Measurements from ENCODE around the gene OPA3.
A peak's percentile ranks its signal among the peaks of the same experiment; 100 is the strongest.
"Not testable (repeated sequence)": the region's sequence is repeated elsewhere in the genome, so short reads cannot be mapped to it uniquely, and the experiment has no call there.

OPA3 gene

DNA sequence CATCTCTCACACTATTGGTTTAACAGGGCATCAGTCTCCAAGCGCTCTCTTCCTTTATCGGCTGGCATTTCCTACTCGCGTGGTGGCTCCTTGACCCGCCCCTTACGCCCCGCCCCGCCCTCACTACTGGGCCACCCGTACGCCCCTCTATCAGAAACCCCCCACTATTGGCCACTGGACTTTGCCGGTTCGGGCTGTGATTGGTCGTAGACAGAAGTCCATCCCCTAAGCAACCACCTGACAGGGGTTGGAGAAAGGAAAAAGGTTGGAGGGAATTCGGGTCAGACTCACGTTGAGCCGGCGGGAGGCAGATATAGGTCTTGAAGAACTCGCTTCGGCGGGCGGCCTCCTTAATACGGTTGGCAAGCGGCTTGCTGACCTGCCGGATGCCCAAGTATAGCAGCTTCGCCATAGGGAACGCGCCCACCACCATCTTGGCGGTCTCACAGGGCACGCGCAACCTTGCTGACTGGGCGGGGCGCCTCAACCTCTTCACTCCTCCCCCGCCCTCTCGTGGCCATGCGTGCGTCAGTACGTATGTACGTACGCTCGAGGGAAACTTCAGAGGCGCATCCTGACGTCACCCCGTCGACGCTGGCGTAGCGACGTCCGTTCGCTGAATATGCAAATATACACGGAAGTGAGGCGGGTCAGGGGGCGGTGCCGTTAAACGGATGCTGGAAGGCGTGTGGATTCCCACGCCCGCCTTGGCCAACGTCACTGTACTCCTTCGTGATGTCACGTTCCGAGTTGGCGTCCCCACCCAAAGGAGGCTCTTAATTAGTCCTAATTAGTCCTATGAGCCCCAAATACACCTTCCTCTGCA, at the start of gene OPA3:
OPA3 (minus strand) TSS at position 471 of the 826 bp plus-strand sequence; CDS start at position 433, 38 bp downstream.
- Histone ChIP-seq H3K27ac (ENCODE audit: low read depth, low read length) (peak within 1 kb of the TSS; percentile 92), H3K36me3 (ENCODE audit: control insufficient read depth in 5 of 5, insufficient read depth in 5 of 5, low read length in 5 of 5) (peaks cover 0 to 2% (median 0%) of the 10 kb centered on the region in 5 donors), H3K4me1 (ENCODE audit: control insufficient read depth in 5 of 5, insufficient read depth in 5 of 5, low read length in 5 of 5) (peaks cover 12 to 17% (median 13%) of the 10 kb centered on the region in 5 donors), H3K27me3 (ENCODE audit: control insufficient read depth in 5 of 5, insufficient read depth in 4 of 5, low read length in 5 of 5) (peaks cover 0 to 7% (median 0%) of the 10 kb centered on the region in 5 donors), H3K4me3 (ENCODE audit: low read depth in 1 of 5, low read length in 5 of 5) (peak within 1 kb of the TSS; percentile 76 to 97 (median 89)), H3K9ac (ENCODE audit: low read length in 5 of 5) (peak within 1 kb of the TSS; percentile 89 to 99 (median 94)), H3K9me3 (ENCODE audit: control insufficient read depth in 5 of 5, low read length in 5 of 5) (peaks cover 0 to 2% (median 0%) of the 10 kb centered on the region in 5 donors)

DNA sequence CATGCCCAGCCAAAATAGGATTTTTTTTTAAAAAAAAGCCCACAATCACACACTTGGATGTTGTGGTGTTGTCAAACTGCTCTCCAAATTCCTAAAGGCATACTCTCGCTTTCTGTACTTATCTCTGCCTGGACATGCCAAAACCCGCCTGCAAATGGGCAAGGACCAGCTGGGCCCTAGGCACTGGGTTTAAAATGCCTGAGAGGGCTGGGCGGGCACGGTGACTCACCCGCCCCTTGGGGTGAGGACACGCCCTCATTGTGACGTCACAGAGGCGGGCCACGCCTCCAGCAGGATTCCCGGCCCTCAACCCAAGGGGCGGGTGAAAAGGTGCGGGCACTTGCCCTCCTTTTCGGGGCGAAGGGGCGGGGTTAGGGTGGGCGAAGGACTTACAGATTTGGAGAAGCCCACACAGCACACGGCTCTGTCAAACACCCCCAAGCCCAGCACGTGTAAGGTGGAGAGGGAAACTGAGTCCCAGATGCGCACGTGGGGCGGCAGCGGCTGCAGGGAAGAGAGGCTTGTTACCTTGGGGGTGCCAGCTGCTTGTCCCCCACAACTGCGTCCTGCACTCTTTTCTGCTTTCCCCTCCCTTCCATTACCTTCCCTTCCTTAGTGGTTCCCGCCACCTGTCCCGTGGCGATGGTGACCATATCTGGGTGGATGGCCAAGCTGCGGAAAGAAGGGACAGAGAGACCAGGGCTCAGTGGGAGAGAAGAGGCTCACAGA, 48.0 kb upstream of the OPA3 start:
- Histone ChIP-seq H3K4me1 (ENCODE audit: control insufficient read depth in 5 of 5, insufficient read depth in 5 of 5, low read length in 5 of 5) (peaks cover 0 to 3% (median 0%) of the 10 kb centered on the region in 5 donors), H3K9ac (ENCODE audit: low read length in 5 of 5) (no peak overlapping the region), H3K4me3 (ENCODE audit: low read depth in 1 of 5, low read length in 5 of 5) (no peak overlapping the region), H3K27ac (ENCODE audit: low read depth, low read length) (no peak overlapping the region), H3K9me3 (ENCODE audit: control insufficient read depth in 5 of 5, low read length in 5 of 5) (no peaks in the 10 kb centered on the region), H3K36me3 (ENCODE audit: control insufficient read depth in 5 of 5, insufficient read depth in 5 of 5, low read length in 5 of 5) (peaks cover 0 to 19% (median 8%) of the 10 kb centered on the region in 5 donors), H3K27me3 (ENCODE audit: control insufficient read depth in 5 of 5, insufficient read depth in 4 of 5, low read length in 5 of 5) (no peaks in the 10 kb centered on the region)

DNA sequence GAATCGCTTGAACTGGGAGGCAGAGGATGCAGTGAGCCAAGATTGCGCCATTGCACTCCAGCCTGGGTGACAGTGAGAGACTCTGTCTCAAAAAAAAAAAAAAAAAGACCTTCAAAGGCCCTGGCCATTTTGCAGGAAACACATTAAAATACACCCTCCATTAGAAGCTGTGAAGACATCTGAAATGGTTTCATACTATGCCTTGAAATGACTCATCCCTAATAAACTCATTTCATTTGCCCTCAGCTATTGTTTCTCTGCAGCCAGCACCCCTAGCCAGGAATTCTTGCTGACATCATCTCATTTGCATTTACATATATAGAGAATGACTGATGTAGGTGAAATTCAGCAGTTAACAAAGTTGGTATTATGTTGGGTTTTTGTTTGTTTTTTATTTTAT, 45.9 kb upstream of the OPA3 start:
- Histone ChIP-seq H3K9ac (ENCODE audit: low read length in 5 of 5) (no peak overlapping the region), H3K9me3 (ENCODE audit: control insufficient read depth in 5 of 5, low read length in 5 of 5) (no peaks in the 10 kb centered on the region), H3K4me3 (ENCODE audit: low read depth in 1 of 5, low read length in 5 of 5) (no peak overlapping the region), H3K27ac (ENCODE audit: low read depth, low read length) (no peak overlapping the region), H3K27me3 (ENCODE audit: control insufficient read depth in 5 of 5, insufficient read depth in 4 of 5, low read length in 5 of 5) (no peaks in the 10 kb centered on the region), H3K4me1 (ENCODE audit: control insufficient read depth in 5 of 5, insufficient read depth in 5 of 5, low read length in 5 of 5) (peaks cover 0 to 3% (median 0%) of the 10 kb centered on the region in 5 donors), H3K36me3 (ENCODE audit: control insufficient read depth in 5 of 5, insufficient read depth in 5 of 5, low read length in 5 of 5) (peaks cover 0 to 37% (median 8%) of the 10 kb centered on the region in 5 donors)

DNA sequence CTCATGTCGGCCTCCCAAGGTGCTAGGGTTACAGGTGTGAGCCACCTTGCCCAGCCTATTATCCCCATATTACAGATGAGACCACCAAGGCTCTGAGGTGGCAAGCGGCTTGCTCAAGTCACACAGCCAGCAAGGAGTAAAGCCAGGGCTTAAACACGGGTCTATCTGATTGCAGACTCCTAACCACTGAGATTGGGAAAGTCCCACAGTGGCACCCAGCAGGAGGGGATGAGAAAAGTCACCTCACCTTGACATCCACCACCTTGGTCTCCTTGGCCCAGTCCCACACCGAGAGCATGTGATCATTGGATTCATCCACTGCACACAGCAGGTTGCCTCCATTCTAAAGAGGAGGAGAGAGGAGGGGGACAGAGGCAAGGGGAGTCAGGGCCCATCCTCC, 45.1 kb upstream of the OPA3 start:
- Histone ChIP-seq H3K36me3 (ENCODE audit: control insufficient read depth in 5 of 5, insufficient read depth in 5 of 5, low read length in 5 of 5) (peaks cover 0 to 40% (median 9%) of the 10 kb centered on the region in 5 donors), H3K9ac (ENCODE audit: low read length in 5 of 5) (no peak overlapping the region), H3K4me1 (ENCODE audit: control insufficient read depth in 5 of 5, insufficient read depth in 5 of 5, low read length in 5 of 5) (peaks cover 0 to 3% (median 0%) of the 10 kb centered on the region in 5 donors), H3K4me3 (ENCODE audit: low read depth in 1 of 5, low read length in 5 of 5) (no peak overlapping the region), H3K9me3 (ENCODE audit: control insufficient read depth in 5 of 5, low read length in 5 of 5) (no peaks in the 10 kb centered on the region), H3K27me3 (ENCODE audit: control insufficient read depth in 5 of 5, insufficient read depth in 4 of 5, low read length in 5 of 5) (no peaks in the 10 kb centered on the region), H3K27ac (ENCODE audit: low read depth, low read length) (no peak overlapping the region)

DNA sequence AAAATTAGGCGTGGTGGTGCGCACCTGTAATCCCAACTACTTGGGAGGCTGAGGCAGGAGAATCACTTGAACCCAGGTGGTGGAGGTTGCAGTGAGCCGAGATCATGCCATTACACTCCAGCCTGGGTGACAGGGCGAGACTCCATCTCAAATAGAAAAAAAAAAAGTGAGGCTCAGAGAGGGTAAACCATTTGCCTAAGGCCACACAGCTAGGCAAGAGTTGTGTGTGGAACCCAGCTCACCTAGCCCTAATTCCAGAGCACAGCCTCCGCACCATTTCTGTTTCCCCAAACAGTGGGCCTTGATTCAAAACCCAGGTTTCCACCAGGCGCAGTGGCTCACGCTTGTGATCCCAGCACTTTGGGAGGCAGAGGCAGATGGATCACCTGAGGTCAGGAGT, 43.6 kb upstream of the OPA3 start:
- not testable (repeated sequence) for H3K9ac ChIP-seq (ENCODE audit: low read length in 5 of 5); H3K9me3 ChIP-seq (ENCODE audit: control insufficient read depth in 5 of 5, low read length in 5 of 5); H3K27ac ChIP-seq (ENCODE audit: low read depth, low read length); H3K27me3 ChIP-seq (ENCODE audit: control insufficient read depth in 5 of 5, insufficient read depth in 4 of 5, low read length in 5 of 5); H3K4me1 ChIP-seq (ENCODE audit: control insufficient read depth in 5 of 5, insufficient read depth in 5 of 5, low read length in 5 of 5); H3K4me3 ChIP-seq (ENCODE audit: low read depth in 1 of 5, low read length in 5 of 5)
- peaks cover 5 to 49% (median 15%) of the 10 kb centered on the region in 5 donors for H3K36me3 ChIP-seq (ENCODE audit: control insufficient read depth in 5 of 5, insufficient read depth in 5 of 5, low read length in 5 of 5)

DNA sequence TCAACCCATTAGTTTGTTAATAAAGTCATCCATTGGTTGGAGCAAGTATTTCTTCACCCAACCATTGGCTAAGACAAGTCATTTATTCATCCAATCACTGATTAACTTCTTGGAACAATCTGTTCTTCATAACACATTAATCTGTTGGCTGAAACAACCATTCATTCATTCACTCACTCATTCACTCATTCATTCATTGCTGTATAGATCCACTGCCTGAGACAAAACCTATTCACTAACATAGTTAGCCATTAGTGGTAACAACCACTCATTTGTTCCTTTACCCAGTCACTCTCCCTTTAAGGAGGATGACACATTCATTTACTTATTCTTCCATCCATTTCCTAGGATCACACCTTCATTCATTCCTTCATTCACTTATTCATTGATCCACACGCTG, 39.4 kb upstream of the OPA3 start:
- H3K36me3 ChIP-seq (ENCODE audit: control insufficient read depth in 5 of 5, insufficient read depth in 5 of 5, low read length in 5 of 5), result peaks cover 5 to 75% (median 36%) of the 10 kb centered on the region in 5 donors
- no peak overlapping the region for H3K4me3 ChIP-seq (ENCODE audit: low read depth in 1 of 5, low read length in 5 of 5)
- no peaks in the 10 kb centered on the region for H3K4me1 ChIP-seq (ENCODE audit: control insufficient read depth in 5 of 5, insufficient read depth in 5 of 5, low read length in 5 of 5)
- no peaks in the 10 kb centered on the region for H3K9me3 ChIP-seq (ENCODE audit: control insufficient read depth in 5 of 5, low read length in 5 of 5)
- no peak overlapping the region for H3K27ac ChIP-seq (ENCODE audit: low read depth, low read length)
- H3K27me3 ChIP-seq (ENCODE audit: control insufficient read depth in 5 of 5, insufficient read depth in 4 of 5, low read length in 5 of 5), result no peaks in the 10 kb centered on the region
- H3K9ac ChIP-seq (ENCODE audit: low read length in 5 of 5), result no peak overlapping the region

DNA sequence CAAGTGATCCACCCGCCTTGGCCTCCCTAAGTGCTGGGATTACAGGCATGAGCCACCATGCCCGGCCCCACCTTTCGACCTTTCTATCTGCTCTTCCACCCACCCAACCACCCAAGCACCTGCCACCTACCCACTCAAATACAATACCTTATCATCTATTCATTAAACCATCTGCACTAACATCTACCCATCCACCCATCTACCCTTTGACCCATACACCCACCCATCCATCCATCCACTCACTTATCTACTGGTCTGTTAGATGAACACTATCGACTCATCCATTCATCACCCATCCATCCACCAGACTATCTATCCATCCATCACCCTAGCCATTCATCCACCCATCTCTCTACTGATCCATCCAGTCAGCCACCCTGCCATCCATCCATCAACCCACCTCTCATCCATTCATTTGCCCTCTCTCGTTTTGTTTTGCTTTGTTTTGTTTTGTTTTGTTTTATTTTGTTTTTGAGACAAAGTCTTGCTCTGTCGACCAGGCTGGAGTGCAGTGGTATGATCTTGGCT, 37.4 kb upstream of the OPA3 start:
- Histone ChIP-seq H3K4me3 (ENCODE audit: low read depth in 1 of 5, low read length in 5 of 5) (no peak overlapping the region), H3K27me3 (ENCODE audit: control insufficient read depth in 5 of 5, insufficient read depth in 4 of 5, low read length in 5 of 5) (no peaks in the 10 kb centered on the region), H3K36me3 (ENCODE audit: control insufficient read depth in 5 of 5, insufficient read depth in 5 of 5, low read length in 5 of 5) (peaks cover 5 to 69% (median 41%) of the 10 kb centered on the region in 5 donors), H3K27ac (ENCODE audit: low read depth, low read length) (no peak overlapping the region), H3K9ac (ENCODE audit: low read length in 5 of 5) (no peak overlapping the region), H3K4me1 (ENCODE audit: control insufficient read depth in 5 of 5, insufficient read depth in 5 of 5, low read length in 5 of 5) (no peaks in the 10 kb centered on the region), H3K9me3 (ENCODE audit: control insufficient read depth in 5 of 5, low read length in 5 of 5) (no peaks in the 10 kb centered on the region)

DNA sequence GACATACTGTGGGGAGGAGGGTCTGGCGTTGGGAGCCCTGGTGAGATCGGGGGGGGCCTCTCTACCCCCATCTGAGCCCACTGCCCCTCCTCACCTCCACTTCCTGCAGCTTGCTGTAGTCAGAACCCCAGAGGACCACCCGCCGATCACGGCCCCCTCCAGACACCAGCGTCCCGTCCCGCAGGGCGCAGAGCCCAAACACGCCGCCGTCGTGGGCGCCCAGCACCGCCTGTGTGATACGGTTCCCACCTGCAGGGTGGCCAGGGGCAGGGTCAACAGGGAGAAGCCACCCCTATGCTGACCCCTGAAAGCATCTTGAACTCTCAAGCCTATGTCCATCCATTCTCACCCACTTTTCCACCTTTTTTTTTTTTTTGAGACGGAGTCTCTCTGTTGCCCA, 36.8 kb upstream of the OPA3 start:
- H3K9ac ChIP-seq (ENCODE audit: low read length in 5 of 5), result no peak overlapping the region
- H3K27ac ChIP-seq (ENCODE audit: low read depth, low read length), result no peak overlapping the region
- no peak overlapping the region for H3K4me3 ChIP-seq (ENCODE audit: low read depth in 1 of 5, low read length in 5 of 5)
- H3K27me3 ChIP-seq (ENCODE audit: control insufficient read depth in 5 of 5, insufficient read depth in 4 of 5, low read length in 5 of 5), result no peaks in the 10 kb centered on the region
- H3K4me1 ChIP-seq (ENCODE audit: control insufficient read depth in 5 of 5, insufficient read depth in 5 of 5, low read length in 5 of 5), result peaks cover 0 to 1% (median 0%) of the 10 kb centered on the region in 5 donors
- no peaks in the 10 kb centered on the region for H3K9me3 ChIP-seq (ENCODE audit: control insufficient read depth in 5 of 5, low read length in 5 of 5)
- H3K36me3 ChIP-seq (ENCODE audit: control insufficient read depth in 5 of 5, insufficient read depth in 5 of 5, low read length in 5 of 5), result peaks cover 5 to 70% (median 38%) of the 10 kb centered on the region in 5 donors

DNA sequence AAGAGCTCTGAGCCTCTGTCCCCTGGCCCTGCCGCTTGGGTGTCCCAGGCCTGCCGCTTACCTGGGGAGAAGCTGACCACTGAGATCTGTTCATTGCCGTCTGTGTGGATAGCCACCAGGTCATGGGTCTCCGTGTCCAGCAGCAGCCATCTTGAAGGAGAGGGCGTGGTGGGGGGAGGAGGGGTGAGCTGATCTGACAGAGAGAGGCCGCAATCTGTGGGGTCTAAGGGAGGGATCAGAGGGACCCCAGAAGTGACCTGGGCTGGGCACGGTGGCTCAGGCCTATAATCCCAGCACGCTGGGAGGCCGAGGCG, 32.1 kb upstream of the OPA3 start:
- H3K27ac ChIP-seq (ENCODE audit: low read depth, low read length), result no peak overlapping the region

More for the DNA sequence above, 32.1 kb upstream of the OPA3 start:
- no peak overlapping the region for H3K4me3 ChIP-seq (ENCODE audit: low read depth in 1 of 5, low read length in 5 of 5)
- no peaks in the 10 kb centered on the region for H3K9me3 ChIP-seq (ENCODE audit: control insufficient read depth in 5 of 5, low read length in 5 of 5)
- H3K36me3 ChIP-seq (ENCODE audit: control insufficient read depth in 5 of 5, insufficient read depth in 5 of 5, low read length in 5 of 5), result peaks cover 0 to 75% (median 50%) of the 10 kb centered on the region in 5 donors
- no peak overlapping the region for H3K9ac ChIP-seq (ENCODE audit: low read length in 5 of 5)
- H3K4me1 ChIP-seq (ENCODE audit: control insufficient read depth in 5 of 5, insufficient read depth in 5 of 5, low read length in 5 of 5), result peaks cover 0 to 14% (median 0%) of the 10 kb centered on the region in 5 donors
- no peaks in the 10 kb centered on the region for H3K27me3 ChIP-seq (ENCODE audit: control insufficient read depth in 5 of 5, insufficient read depth in 4 of 5, low read length in 5 of 5)
